ENCODE measurements around the gene STK32A. TPM values are rescaled to one million over a fixed set of nuclear protein-coding genes. Genes with fewer than 3 reads are reported as not detected.
A peak's percentile ranks its signal among the peaks of the same experiment; 100 is the strongest.
"Not testable (repeated sequence)": the region's sequence is repeated elsewhere in the genome, so short reads cannot be mapped to it uniquely, and the experiment has no call there.

Gene STK32A
- 9.7 TPM for total RNA-seq

DNA sequence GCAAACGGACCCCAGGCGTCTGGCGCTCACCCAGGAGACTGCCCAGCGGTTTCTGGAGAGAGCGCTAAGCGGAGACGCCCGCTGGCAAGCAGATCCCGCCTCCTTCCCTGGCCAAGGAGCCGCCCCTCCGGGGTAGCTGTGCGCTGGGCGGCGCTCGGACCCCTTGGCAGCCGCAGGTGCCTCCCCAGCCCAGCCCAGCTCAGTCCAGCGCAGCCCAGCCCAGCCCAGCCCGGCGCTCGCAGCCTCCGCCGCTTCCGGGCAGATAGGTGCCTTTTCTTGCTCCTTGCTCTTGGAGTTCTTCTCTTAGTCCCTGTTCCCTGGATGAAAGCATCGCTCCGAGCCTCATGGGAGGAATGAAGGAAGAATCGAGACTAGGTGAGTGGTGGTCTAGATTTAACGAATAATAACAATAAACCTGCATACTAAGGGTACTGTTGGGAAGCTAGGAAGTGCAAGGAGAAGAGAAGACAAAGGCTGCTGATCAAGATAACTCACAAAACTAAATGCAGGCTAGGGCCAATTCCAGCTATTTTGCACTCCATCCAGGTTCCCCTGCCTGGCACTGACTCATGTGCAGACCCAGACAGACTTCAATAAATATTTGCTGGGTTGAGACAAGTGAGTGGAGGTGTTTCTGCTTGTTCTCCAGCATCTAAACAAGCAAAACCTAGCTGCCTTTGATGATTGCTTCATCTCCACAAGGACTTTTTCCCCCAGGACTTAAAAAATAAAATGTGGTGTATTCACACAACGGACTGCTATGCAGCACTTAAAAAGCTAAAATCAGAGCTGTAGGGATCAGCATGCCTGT lies at the start of gene STK32A:
Gene STK32A, plus strand, starts transcription at position 202 of the 811 bp plus-strand sequence. CDS start 4,609 bp downstream, outside the sequence.
- peak; percentile 77 for DNase-seq (ENCODE audit: low spot score)

DNA sequence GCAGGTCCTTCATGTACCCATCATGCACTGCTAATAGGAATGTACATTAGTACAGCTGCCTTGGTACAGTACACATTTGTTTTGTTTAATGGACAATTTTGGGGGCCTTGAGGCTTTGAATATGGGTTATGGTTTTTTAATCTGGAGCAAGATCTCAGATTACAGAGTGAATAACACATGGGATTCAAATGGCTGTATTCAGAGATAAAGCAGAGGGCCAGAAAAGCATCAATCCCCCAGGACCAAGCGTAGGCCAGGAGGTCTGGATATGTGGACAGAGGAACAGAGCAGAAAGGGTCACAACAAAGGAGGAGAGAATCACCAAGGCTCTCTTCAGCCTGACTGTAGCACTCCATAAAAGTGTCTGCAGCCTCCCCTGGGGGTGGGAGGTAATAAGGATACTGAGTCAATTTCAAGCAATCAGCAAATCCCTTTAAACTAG lies 47.7 kb upstream of the STK32A start:
- DNase-seq (ENCODE audit: low spot score): no peak

DNA sequence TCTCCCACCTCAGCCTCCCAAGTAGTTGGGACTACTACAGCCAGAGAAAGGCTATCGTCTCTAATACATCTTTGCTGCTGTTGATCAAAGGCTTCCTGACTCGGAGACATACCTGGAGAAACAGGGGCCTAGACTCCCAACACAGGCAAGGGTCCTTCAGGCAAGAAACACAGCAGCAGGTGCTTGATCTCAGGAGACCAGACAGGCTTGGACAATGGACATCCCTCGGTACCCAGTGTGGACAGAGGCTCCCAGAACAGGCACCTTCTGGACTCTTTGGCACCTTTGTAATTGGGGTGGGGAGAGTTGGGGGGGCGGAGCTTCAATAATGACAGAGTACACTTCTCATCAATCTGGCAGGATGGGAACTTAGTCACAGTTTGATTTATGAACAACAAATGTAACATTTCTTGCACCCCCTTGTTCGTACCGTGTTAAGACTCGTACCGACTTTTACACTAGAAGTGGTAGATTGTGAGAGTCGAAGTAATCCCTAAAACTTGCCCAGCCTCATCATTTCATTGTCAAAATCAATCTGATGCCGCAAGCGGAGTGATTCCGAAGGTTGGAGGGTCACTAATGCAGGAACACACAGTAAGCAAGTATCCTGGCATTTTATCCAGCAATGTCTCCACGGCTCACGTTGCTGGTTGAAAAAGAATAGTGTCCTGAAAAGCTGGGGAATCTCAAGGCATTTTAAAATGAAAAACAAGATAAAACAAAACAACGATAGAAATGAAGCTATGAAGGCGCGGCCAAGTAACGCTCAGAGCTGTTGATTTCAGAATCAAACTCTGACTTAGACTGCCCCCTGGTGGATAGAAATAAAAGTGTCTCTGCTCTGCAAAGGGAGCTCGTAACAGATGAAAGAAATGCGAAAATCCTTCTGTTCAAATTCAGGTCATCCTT lies 46.4 kb upstream of the STK32A start:
- peak; percentile 64 for DNase-seq (ENCODE audit: low spot score)

DNA sequence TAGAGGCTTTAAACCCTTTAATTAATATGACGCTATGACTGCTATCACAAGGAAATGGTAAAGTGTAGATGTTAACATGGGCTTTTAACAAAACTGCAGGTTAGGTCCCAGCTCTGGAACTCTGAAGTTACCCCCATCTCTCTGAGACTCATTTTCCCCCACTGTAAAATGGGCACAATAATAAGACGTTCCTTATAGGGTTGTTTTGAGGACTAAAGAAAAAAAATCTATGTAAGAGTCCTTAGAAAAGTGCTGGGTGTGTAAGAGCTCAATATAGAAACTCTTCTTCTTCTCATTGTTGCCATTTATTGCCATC lies 45.8 kb upstream of the STK32A start:
- DNase-seq (ENCODE audit: low spot score): no peak

DNA sequence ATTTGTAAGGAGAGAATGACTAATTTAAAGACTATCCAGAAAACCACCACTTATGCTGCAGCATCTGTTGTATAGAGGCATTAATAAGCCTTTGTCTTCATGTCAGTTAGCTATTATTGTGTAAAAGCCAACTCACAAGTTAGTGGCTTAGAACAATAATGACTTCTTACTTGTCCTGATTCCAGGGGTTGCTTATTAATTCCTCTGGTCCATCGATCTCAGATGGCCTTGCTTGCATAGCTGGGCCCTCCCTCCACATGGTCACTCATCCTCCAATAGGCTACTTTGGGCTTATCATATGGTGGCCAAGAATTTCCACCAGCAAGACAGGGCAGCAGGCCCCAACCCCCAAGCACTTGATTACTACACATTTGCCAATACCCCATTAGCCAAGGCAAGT lies 44.5 kb upstream of the STK32A start:
- no peak for DNase-seq (ENCODE audit: low spot score)

DNA sequence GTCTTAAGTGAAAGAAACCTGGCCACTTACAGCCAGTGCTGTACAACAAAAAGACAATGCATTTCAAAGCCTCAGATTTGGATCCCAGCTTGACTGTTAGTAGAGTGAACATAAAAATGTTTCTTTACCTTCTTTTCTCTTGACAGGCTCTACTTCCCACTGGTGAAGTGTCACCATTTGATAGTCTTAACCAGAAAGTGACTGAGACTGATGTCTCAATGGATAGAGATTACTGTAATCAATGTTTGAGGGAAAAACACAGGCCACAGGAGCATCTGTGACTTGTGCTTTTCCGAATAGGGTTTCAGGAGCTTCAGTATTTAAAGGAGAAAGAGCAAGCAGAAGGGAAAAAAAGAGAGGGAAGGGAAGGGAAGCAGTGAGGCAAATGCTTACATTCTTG lies 41.7 kb upstream of the STK32A start:
- no peak for DNase-seq (ENCODE audit: low spot score)

DNA sequence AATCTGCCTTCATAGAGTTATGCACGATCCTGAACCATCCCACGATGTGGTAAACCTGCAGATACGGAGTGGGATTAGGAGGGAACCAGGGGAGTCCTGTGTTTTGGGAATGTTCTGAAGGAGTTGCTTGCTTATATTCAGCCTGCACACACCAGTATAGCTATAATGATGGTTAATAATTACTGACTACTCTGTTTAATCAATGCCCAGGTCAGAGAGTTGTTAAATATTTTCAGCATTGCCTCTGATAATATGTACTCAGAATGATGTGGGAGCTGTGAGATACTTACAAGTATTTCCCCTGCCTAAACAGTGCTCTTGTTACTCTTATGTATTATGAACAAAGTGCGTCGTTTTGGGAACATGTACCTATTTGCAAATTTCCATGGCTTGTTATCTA lies 34.8 kb upstream of the STK32A start:
- DNase-seq (ENCODE audit: low spot score): no peak

DNA sequence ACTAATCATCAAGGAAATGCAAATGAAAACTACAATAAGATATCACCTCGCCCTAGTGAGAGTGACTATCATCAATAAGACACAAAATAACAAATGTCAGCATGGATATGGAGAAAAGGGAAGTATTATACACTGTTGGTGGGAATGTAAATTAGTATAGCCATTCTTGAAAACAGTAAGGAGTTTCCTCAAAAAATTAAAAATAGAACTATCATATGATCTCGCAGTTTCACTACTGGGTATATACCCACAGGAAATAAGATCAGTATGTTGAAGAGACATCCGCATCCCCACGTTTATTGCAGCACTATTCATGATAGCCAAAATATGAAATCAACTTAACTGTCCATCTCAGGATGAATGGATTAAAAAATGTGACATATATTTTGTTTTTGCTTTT lies 31.6 kb upstream of the STK32A start:
- no peak for DNase-seq (ENCODE audit: low spot score)

DNA sequence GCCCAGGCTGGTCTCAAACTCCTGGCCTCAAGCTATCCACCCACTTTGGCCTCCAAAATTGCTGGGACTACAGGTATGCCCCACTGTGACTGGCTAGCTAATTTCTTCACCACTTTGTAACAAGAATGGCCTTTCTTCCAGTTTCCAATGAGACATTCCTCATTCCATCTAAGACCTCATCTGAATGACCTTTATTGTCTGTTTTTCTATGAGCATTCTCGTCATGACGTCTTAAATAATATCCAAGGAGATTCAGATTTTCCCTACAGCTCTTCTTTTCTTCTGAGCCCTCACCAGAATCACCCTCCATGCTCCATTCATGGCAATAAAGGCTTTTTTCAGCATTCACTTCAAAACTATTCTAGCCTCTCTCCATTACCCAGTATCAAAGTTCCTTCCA lies 30.2 kb upstream of the STK32A start:
- DNase-seq (ENCODE audit: low spot score): no peak

DNA sequence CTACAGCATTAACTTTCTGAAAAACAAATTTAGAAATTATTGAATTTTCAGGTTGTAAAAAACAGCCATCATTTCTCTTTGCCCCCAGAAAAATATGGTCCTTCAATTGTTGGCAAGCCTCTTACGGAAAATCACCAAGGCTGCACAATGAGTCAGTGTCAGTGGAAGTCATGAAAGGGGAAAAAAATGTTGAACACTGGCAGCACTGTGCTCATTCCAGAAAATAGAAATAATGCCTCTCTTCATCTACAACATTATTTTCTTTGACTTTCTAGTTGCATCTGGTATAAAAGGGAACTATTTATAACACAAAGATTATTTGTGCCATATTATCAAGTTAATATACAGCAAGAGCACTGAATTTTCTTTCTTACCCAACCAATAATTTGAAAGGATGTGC lies 26.7 kb upstream of the STK32A start:
- no peak for DNase-seq (ENCODE audit: low spot score)

DNA sequence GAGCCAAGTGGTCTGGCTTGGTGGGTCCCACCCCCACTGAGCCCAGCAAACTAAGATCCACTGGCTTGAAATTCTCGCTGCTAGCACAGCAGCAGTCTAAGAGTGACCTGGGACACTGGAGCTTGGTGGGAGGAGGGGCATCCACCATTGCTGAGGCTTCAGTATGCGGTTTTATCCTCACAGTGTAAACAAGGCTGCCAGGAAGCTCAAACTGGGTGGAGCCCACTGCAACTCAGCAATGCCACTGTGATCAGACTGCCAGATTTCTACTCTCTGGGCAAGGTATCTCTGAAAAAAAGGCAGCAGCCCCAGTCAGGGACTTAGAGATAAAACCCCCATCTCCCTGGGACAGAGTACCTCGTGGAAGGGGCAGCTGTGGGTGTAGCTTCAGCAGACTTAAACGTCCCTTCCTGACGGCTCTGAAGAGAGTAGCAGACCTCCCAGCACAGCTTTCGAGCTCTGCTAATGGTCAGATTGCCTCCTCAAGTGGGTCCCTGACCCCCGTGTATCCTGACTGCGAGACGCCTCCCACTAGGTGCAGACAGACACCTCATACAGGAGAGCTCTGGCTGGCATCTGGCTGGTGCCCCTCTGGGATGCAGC lies 18.2 kb upstream of the STK32A start:
- no peak for DNase-seq (ENCODE audit: low spot score)

DNA sequence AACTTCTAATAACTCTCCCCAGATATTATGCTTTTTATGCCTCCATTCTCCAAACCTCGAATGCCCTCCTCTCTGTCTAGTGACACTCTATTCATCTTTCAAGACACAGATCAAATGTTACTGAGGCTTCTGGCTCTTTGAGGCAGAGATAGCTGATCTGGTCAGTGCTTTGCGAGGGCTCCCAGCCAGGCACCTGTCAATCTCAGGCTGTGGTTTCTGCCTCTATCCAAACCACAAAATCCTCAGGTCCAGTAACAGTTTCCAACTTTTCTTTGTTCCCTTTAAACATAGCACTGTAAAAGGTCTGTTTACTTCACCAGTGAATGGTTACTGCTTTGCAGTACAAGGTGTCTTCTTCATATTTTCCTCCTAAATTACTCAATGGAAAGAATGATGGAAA lies 11.5 kb upstream of the STK32A start:
- no peak for DNase-seq (ENCODE audit: low spot score)

DNA sequence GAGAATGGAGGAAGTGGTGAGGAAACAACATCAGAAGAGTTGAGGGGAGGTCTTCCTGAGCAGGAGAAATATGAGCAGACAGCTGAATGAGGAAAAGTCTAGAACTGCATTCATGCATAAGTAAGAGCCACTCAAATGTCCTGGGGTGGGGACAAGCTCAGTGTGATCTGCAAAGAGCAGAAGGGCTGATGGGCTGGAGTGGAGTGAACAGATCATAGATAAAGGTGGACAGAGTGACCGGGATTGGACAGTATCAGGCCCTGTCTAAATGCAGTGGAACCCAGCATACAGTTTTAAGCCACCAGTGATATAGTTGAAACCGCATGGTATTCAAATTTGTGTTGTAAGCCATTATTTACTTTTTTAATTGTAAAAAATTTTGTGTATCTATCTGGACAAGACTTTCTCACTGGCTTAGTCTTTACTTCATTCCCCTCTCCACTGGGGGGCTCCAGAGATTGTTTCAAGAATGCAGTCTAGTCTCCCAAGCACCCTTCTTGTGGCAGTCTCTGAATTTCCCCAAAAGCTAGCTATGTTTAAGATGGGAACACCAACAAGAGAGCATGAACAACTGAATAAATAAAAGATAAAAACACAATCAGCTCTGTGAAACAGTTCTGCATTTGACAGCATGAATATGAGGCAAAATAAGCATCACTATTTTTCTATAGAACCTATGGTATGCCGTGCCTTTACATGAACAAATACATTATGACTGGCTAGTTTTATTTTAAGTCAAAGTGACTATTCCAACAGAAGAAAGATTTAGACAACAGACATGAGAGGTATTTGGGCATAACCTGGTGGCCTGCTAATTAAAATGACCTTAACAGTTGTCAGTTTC lies 10.7 kb upstream of the STK32A start:
- peak; percentile 62 for DNase-seq (ENCODE audit: low spot score)

DNA sequence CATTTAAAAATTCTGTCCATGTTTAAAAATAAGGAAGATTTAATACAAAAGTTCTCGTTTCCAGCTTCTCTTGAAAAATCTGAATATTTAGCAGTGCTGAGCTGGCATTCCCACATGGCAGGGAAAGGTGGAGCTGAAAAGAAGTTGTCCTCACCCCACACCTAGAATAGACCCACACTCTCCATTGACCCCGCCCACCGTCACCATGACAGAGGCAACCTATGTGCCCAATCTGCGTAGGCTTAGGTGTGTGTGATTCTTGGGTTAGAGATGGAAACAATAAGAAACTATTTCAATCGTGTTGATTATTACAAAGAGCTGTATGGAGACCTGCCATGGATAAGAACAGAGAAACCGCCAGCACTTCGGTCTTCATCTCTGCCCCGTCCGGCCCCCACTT lies 8.9 kb upstream of the STK32A start:
- no peak for DNase-seq (ENCODE audit: low spot score)

DNA sequence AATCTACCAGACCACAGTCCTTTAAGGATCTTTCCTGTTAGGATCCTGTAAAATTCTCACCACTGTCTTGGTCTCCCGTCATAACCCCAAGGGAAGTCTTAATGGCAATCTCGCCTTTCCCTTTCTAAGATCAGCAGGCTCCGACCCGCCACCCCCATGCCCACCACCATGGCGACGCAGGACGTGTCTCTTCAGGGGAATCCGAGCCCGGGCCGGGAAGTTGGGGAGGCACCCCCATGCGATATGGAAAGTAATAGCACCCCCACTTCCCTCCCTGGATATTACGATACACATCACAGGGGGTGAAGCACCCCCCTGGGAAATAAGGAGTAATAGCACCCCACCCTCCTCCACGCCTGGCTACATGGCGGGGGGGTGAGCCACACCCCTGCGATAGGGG lies 8.3 kb upstream of the STK32A start:
- DNase-seq (ENCODE audit: low spot score): no peak

DNA sequence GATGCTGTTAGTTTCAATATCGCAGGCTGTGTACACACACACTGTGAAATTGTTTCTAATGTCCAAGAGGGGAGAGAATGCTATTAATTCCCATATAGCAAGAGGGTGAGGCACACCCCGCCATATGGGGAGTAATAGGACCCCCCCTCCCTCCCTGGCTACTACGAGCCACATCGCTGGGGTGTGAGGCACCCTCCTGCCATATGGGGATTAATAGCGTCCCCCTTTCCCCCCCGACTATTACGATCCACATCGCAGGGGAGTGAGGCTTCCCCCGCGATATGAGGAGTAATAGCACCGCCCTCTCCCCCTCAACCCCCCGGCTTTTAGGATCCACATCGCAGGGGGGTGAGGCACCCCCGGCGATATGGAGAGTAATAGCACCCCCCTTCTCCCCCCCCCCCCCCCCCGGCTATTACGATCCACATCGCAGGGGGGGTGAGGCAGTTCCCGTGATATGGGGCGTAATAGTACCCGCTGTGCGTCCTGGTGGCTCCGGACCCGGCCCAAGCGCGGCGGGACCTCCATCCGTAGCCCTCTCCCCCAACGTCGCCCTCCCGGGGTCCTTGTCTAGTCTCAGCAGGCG lies 494 bp upstream of the STK32A start:
- DNase-seq (ENCODE audit: low spot score): no peak

DNA sequence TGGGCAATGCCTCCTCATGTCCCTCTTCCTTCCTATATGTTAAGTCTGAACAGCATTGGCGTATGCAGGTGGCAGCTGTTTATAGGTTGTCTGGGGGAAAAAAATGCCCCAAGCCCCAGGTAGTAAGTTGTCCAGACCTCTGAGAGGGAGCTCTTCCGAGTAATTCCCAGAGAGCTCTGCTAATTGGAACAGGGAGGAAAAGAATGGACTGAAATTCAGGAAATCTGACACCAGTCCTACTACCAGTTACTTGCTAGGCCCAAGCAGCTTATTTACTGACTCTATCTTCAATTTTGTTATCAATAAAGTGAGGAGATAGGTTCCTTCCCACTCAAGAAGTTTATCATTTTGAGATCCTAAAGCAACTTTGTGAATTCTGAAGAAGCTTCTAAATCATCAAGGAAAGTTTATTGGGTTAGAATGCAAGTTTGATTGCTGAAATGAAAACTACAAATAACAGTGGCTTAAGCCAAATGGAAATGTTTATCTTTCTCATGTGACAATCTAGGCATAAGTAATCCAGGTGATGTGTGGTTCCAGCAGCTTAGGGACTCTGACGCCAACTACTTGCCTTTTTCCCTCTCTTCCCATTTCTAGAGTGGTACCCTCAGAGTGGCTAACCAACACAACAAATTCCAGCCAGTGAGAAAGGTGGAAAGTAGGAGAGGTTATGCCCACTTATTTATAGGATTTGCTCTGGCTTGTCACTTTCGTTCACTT lies 5.6 kb downstream of the STK32A start:
- no peak for DNase-seq (ENCODE audit: low spot score)

DNA sequence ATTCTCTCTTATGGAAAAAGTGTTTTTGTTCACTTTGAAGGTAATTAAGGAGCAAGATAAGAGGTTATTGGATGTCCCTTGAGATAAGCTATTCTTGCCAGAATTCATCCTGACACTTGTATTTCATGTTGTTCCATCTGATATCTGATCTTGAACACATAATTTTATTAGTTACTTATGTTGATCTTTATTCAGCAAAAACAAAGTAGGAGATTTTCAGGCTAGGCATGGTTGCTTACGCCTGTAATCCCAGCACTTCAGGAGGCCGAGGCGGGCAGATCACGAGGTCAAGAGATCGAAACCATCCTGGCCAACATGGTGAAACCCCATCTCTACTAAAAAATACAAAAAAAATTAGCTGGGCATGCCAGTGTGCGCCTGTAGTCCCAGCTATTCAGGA lies 8.4 kb downstream of the STK32A start:
- not testable (repeated sequence) for DNase-seq (ENCODE audit: low spot score)

DNA sequence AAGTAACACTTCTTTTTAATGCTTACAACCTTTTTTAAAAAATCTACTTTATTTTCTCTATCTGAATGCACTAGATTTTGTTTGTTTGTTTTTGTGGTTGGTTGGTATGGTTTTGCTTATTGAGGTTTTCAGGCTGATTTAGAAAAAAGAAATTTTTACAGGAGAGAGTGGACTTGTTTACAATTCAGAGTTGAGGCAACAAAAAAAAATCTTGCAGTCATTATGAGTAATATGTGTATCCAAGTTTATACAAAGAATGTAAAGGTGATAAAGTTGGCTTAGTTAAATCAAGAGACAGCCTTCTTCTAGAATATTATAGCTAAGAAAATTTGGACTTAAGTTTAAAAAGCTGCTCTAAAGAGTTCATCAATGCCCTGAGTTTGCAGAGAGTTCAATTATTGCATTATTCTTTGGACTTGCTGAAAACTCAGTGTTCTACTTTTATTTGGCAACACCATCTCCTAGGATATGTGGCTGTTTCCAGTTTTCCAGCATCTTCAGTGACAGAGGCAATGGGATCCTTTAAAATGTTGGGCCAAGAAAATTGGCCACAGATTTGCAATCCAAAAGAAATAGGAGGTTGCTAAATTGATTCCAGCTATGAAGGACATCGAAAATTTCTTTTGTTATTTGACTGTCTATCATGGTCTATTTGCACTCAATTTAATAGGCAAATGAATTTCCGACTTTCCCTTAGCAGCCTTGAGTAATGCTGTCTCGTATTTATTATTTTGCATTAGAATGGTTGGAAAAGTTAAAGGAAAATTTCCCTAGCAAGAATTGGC lies 10.7 kb downstream of the STK32A start:
- DNase-seq (ENCODE audit: low spot score): no peak

DNA sequence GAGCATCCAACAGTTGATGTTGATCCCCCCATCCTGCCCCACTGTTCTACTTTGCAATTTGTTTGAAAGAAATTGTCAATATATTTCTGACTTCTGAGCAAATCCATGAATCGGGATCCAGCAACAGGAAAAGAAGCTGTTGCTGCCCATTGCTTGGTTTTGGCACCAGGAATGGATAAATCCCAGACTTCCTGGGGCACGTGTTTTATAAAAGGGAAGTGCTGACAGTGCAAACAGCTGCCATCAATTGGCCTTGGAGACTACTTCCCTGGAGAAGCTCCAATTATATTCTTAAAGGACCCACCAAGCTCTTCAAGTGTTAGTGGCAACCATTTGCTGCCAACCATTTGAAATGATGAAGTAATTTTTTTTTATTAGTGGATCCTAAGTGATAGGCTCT lies 13.7 kb downstream of the STK32A start:
- no peak for DNase-seq (ENCODE audit: low spot score)
